Endothelial cell of umbilical vein (primary cell): ENCODE data around the gene PLXNA4. TPM values are rescaled to one million over a fixed set of nuclear protein-coding genes. Genes with fewer than 3 reads are reported as not detected.

ENCODE experiments used
- BruUV-seq: library from RNA; stranded (reverse); fragments of 400-500 nt; replicated peaks from 2 replicates; lab custom pipeline; 2021; lab: Mats Ljungman, UMichigan
- CTCF ChIA-PET: fragments of 300-600, 350-600 bp; sonication (Branson Sonifier 250); formaldehyde crosslinking; loops from one replicate; lab custom pipeline; 2021; ENCODE audit warnings: antibody characterized with exemption, inconsistent platforms; lab: Charles Lee
- POLR2A ChIA-PET: fragments of 300-600, 350-600 bp; sonication (Branson Sonifier 250); formaldehyde crosslinking; loops from one replicate; lab custom pipeline; 2021; ENCODE audit warnings: antibody characterized with exemption, inconsistent platforms; lab: Charles Lee
- DNase-seq: peaks from one replicate; pipeline ENCODE4 v3.0.0-alpha.2; 2011; ENCODE audit warnings: low read depth, low spot score
- FAIRE-seq: peaks from 2 replicates; lab custom pipeline; 2011; peaks lifted over from hg19 to GRCh38; lab: Jason Lieb, UNC
- H2AFZ ChIP-seq: 2 replicates; pipeline ENCODE4 v1.6.0; 2012; ENCODE audit warnings: low read depth, low read length, control low read depth, inconsistent platforms
- H3K27ac ChIP-seq: 2 replicates; pipeline ENCODE4 v1.5.1; 2011; ENCODE audit warnings: low read depth, mild to moderate bottlenecking, control low read depth, low read length, moderate library complexity; ENCODE audit not compliant: insufficient read depth
- H3K27me3 ChIP-seq, 2 experiments: 2 replicates each; pipeline versions ENCODE4 v1.6.0 to v1.6.1; 2011; ENCODE audit warnings: low read length in 2 of 2, mixed read lengths in 1 of 2; ENCODE audit not compliant: control insufficient read depth in 2 of 2, insufficient read depth in 2 of 2
- H3K36me3 ChIP-seq, 2 experiments: 2 replicates in 1 of 2; 3 replicates in 1 of 2; pipeline ENCODE4 v1.5.1; 2011; ENCODE audit warnings: low read length in 2 of 2, mild to moderate bottlenecking in 1 of 2, moderate library complexity in 1 of 2; ENCODE audit not compliant: control insufficient read depth in 2 of 2, insufficient read depth in 2 of 2; ENCODE audit errors: extremely low read depth in 1 of 2
- H3K4me1 ChIP-seq: 3 replicates; pipeline ENCODE4 v1.5.1; 2011; ENCODE audit warnings: mild to moderate bottlenecking, low read length; ENCODE audit not compliant: control insufficient read depth, insufficient read depth; ENCODE audit errors: extremely low read depth
- H3K4me2 ChIP-seq: 2 replicates; pipeline ENCODE4 v1.6.1; 2011; ENCODE audit warnings: low read length, control low read depth, mixed read lengths; ENCODE audit not compliant: insufficient read depth
- H3K4me3 ChIP-seq, 3 experiments: fragments of 200-600 bp in 1 of 3; sonication (generic), shearing (Covaris generic) in 1 of 3; replicated peaks in 1 of 3; 2 replicates each; pipeline ENCODE4 v1.5.1; 2011 to 2016; ENCODE audit warnings: control low read depth in 3 of 3, low read length in 3 of 3, mild to moderate bottlenecking in 2 of 3, inconsistent platforms in 1 of 3, low read depth in 1 of 3, moderate library complexity in 1 of 3; ENCODE audit not compliant: insufficient read depth in 1 of 3
- H3K79me2 ChIP-seq: 2 replicates; pipeline ENCODE4 v1.6.0; 2012; ENCODE audit warnings: low read length, inconsistent platforms; ENCODE audit not compliant: control insufficient read depth, insufficient read depth
- H3K9ac ChIP-seq: replicated peaks from 2 replicates; pipeline ENCODE3; 2011; ENCODE audit warnings: low read length, control low read depth; ENCODE audit not compliant: insufficient read depth; ENCODE audit errors: extremely low read depth
- H3K9me1 ChIP-seq: replicated peaks from 3 replicates; pipeline ENCODE4 v1.6.0; 2011; ENCODE audit warnings: mild to moderate bottlenecking, low read length; ENCODE audit not compliant: control insufficient read depth, insufficient read depth; ENCODE audit errors: extremely low read depth
- H3K9me3 ChIP-seq: replicated peaks from 2 replicates; pipeline ENCODE4 v1.5.1; 2012; ENCODE audit warnings: low read length, inconsistent platforms; ENCODE audit not compliant: control insufficient read depth, insufficient read depth
- H4K20me1 ChIP-seq: replicated peaks from 2 replicates; pipeline ENCODE3; 2011; ENCODE audit warnings: mild to moderate bottlenecking, low read length; ENCODE audit not compliant: control insufficient read depth, insufficient read depth; ENCODE audit errors: extremely low read depth
- EZH2 ChIP-seq: IDR thresholded peaks from 2 replicates; pipeline ENCODE4 v1.6.1; 2012; ENCODE audit warnings: borderline replicate concordance, low read depth, mild to moderate bottlenecking, moderate library complexity, low read length, inconsistent platforms; ENCODE audit not compliant: severe bottlenecking
- FOS ChIP-seq: IDR thresholded peaks from 2 replicates; pipeline ENCODE4 v1.6.1; 2011; ENCODE audit warnings: mild to moderate bottlenecking, low read length, moderate library complexity, borderline replicate concordance; ENCODE audit not compliant: insufficient read depth
- GATA2 ChIP-seq: IDR thresholded peaks from 2 replicates; pipeline ENCODE4 v1.7.0; 2011; ENCODE audit warnings: low read depth, mild to moderate bottlenecking, moderate library complexity, mixed read lengths, low read length; ENCODE audit not compliant: insufficient read length, insufficient read depth
- JUN ChIP-seq: IDR thresholded peaks from 2 replicates; pipeline ENCODE4 v1.6.1; 2011; ENCODE audit warnings: borderline replicate concordance, low read depth; ENCODE audit not compliant: insufficient read length, insufficient read depth
- MYC ChIP-seq: IDR thresholded peaks from one replicate; pipeline ENCODE4 v1.6.1; 2011; ENCODE audit warnings: mild to moderate bottlenecking, low read depth, low read length
- POLR2A ChIP-seq: IDR thresholded peaks from 2 replicates; pipeline ENCODE4 v1.6.1; 2012; ENCODE audit warnings: low read depth, mild to moderate bottlenecking, control low read depth, low read length
- POLR2AphosphoS5 ChIP-seq: IDR thresholded peaks from 2 replicates; pipeline ENCODE4 v1.6.1; 2012; ENCODE audit warnings: low read depth, mild to moderate bottlenecking, control low read depth, low read length, moderate library complexity; ENCODE audit not compliant: insufficient read depth
- dilution Hi-C: fragments of 300-500 bp; cut with MboI; formaldehyde crosslinking; loops from one replicate; pipeline ENCODE4 v1.15.0; 2019; ENCODE audit warnings: low sequenced_read_pairs; ENCODE audit not compliant: extremely low pct_ligation_motif_present
- intact Hi-C: fragments of 100-400 bp; cut with micrococcal nuclease; formaldehyde crosslinking; loops from one replicate; pipeline ENCODE4 v1.10.0; 2022
- polyA plus RNA-seq, 4 experiments: library from polyadenylated mRNA; depleted of rRNA in 3 of 4; stranded (reverse) in 3 of 4; unstranded in 1 of 4; fragments of >200 nt; gene quantifications; 2 replicates each; pipeline versions ENCODE4 v1.2.1 to v1.2.3, GENCODE V29; 2011 to 2012; ENCODE audit warnings: missing spikeins in 1 of 4
- total RNA-seq: library from RNA; stranded (reverse); gene quantifications from 2 replicates; pipeline ENCODE4 v1.2.3, GENCODE V29; 2021
- TF ChIP-seq, protein P1 (sequence below): IDR thresholded peaks from 2 replicates; pipeline ENCODE4 v1.6.1; 2011; ENCODE audit not compliant: insufficient read depth, insufficient read length
- TF ChIP-seq, protein P2 (sequence below), 2 donors: IDR thresholded peaks; 1 replicate in 1 of 2; 2 replicates in 1 of 2; pipeline ENCODE4 v1.5.1; 2011; ENCODE audit warnings: low read length in 2 of 2, mild to moderate bottlenecking in 2 of 2, moderate library complexity in 2 of 2, control low read depth in 1 of 2, inconsistent platforms in 1 of 2, low read depth in 1 of 2; ENCODE audit not compliant: insufficient read depth in 1 of 2; ENCODE audit errors: extremely low read depth in 1 of 2

The PLXNA4 gene
- total and polyA plus RNA-seq, 2 donors (not counting 3 experiments of a cell fraction or from before 2014, with no cell fraction given), result 12.1 to 20.4 TPM

DNA sequence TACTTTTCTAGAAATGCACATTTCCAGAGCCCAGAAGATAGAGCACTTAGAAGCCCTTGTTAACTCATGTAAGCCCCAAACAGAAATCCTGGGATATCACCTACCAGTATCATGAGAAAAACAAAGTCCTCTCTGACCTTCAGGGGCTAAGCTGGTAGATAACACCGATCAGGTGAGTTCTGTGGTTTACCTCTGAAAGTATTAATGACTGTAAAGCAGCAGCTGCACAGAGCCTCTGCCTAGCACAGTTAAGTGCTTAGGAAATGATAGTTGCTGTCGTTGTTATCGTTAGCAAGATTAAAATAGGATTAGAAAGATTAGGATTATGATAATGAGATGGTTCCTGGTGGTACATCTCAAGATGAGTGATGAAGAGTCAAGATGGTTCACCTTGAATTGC, 64.9 kb downstream of the PLXNA4 start:
- POLR2A ChIA-PET, result no interaction called here
- H3K9ac ChIP-seq, result no peak overlapping the region
- no peaks in the 10 kb centered on the region for H4K20me1 ChIP-seq
- intact Hi-C loops (no loop called here), dilution Hi-C loops (no loop called here)
- no peak overlapping the region for H3K4me3 ChIP-seq
- no peaks in the 10 kb centered on the region for H3K9me3 ChIP-seq
- H3K4me2 ChIP-seq, result no peak overlapping the region
- TF ChIP-seq, protein P1, sequence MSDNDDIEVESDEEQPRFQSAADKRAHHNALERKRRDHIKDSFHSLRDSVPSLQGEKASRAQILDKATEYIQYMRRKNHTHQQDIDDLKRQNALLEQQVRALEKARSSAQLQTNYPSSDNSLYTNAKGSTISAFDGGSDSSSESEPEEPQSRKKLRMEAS, result no peak
- H3K27me3 ChIP-seq, result no peaks in the 10 kb centered on the region
- DNase-seq (no peak), FAIRE-seq (no peak)
- H3K79me2 ChIP-seq, result no peaks in the 10 kb centered on the region
- no peak overlapping the region for H2AFZ ChIP-seq
- CTCF ChIA-PET, result interaction anchor here (1.7 to 1.9 kb wide), 2 partner anchors 9 to 193 kb away, joined by 5 to 9 read pairs; no protein-coding TSS in a partner anchor
- peaks cover 0 to 12% of the 10 kb centered on the region in 2 experiments for H3K36me3 ChIP-seq
- no peaks in the 10 kb centered on the region for H3K4me1 ChIP-seq
- no peaks in the 10 kb centered on the region for H3K9me1 ChIP-seq
- no TSS peak for BruUV-seq
- no peak overlapping the region for H3K27ac ChIP-seq

DNA sequence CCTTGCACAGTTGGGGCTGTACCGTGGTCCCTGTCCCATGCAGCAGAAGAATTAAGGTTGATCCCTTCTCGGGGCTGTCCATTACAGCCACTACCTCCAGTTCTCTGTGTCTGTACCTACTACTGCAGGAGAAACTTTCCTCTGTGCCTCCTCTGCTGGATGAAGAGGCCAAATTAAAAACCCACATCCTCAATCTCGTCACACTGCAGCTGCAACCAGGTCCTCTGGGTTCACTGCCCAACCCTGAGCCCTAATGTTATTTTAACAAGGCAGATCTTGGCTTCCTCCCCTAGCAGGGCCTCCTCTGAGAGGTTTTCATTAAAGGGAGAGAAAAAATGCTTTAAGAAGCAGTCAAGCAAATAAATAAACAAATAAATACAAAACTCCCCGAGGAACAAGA, 66.6 kb downstream of the PLXNA4 start:
- dilution Hi-C loops, result no loop called here
- no peak overlapping the region for H3K9ac ChIP-seq
- H3K4me3 ChIP-seq, result no peak overlapping the region
- no peaks in the 10 kb centered on the region for H3K9me3 ChIP-seq
- H3K9me1 ChIP-seq, result no peaks in the 10 kb centered on the region
- no peak for DNase-seq
- H2AFZ ChIP-seq, result no peak overlapping the region
- CTCF ChIA-PET, result interaction anchor here (1.1 to 1.3 kb wide), 2 partner anchors 11 to 27 kb away, joined by 3 read pairs; no protein-coding TSS in a partner anchor
- BruUV-seq, result no TSS peak
- H4K20me1 ChIP-seq, result no peaks in the 10 kb centered on the region
- FAIRE-seq, result no peak
- peaks cover 0 to 15% of the 10 kb centered on the region in 2 experiments for H3K36me3 ChIP-seq
- no peaks in the 10 kb centered on the region for H3K27me3 ChIP-seq
- H3K27ac ChIP-seq, result no peak overlapping the region
- no peaks in the 10 kb centered on the region for H3K79me2 ChIP-seq
- H3K4me1 ChIP-seq, result no peaks in the 10 kb centered on the region
- TF ChIP-seq GATA2, result no peak
- TF ChIP-seq, protein P2, sequence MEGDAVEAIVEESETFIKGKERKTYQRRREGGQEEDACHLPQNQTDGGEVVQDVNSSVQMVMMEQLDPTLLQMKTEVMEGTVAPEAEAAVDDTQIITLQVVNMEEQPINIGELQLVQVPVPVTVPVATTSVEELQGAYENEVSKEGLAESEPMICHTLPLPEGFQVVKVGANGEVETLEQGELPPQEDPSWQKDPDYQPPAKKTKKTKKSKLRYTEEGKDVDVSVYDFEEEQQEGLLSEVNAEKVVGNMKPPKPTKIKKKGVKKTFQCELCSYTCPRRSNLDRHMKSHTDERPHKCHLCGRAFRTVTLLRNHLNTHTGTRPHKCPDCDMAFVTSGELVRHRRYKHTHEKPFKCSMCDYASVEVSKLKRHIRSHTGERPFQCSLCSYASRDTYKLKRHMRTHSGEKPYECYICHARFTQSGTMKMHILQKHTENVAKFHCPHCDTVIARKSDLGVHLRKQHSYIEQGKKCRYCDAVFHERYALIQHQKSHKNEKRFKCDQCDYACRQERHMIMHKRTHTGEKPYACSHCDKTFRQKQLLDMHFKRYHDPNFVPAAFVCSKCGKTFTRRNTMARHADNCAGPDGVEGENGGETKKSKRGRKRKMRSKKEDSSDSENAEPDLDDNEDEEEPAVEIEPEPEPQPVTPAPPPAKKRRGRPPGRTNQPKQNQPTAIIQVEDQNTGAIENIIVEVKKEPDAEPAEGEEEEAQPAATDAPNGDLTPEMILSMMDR (IDR thresholded peaks at IDR 0.05; ENCODE audit: extremely low read depth in 1 of 2, insufficient read depth in 1 of 2, low read depth in 1 of 2, low read length in 2 of 2), result no peak
- TF ChIP-seq, protein P1, result no peak
- no peak for TF ChIP-seq POLR2AphosphoS5
- TF ChIP-seq EZH2, result no peak
- no peak for TF ChIP-seq JUN
- TF ChIP-seq MYC, result no peak
- TF ChIP-seq FOS, result no peak
- TF ChIP-seq POLR2A, result no peak
- intact Hi-C loops, result loop anchor here (10.0 kb wide), 2 partner anchors 835 to 955 kb away; partner anchors contain the start of gene PODXL
- POLR2A ChIA-PET, result no interaction called here
- H3K4me2 ChIP-seq, result no peak overlapping the region
